Parathyroid adenoma (tissue), 2 donors: ENCODE data around the gene PIP4K2A.
A peak's percentile ranks its signal among the peaks of the same experiment; 100 is the strongest.

Experiments
- H2AFZ ChIP-seq: fragments of 300-600 bp; sonication (generic); one replicate; pipeline ENCODE4 v1.7.0; 2017; ENCODE audit warnings: antibody characterized with exemption, mild to moderate bottlenecking
- H3K27ac ChIP-seq: fragments of 300-600 bp; sonication (generic); one replicate; pipeline ENCODE4 v1.7.0; 2017
- H3K27me3 ChIP-seq: fragments of 300-600 bp; sonication (generic); one replicate; pipeline ENCODE4 v1.7.0; 2017; ENCODE audit warnings: low read length; ENCODE audit not compliant: control insufficient read depth, insufficient read depth
- H3K36me3 ChIP-seq: fragments of 300-600 bp; sonication (generic); one replicate; pipeline ENCODE4 v1.7.0; 2017; ENCODE audit warnings: low read length; ENCODE audit not compliant: control insufficient read depth, insufficient read depth
- H3K4me1 ChIP-seq: fragments of 300-600 bp; sonication (generic); one replicate; pipeline ENCODE4 v1.7.0; 2017; ENCODE audit warnings: control low read depth
- H3K4me2 ChIP-seq: fragments of 300-600 bp; sonication (generic); one replicate; pipeline ENCODE4 v1.7.0; 2017; ENCODE audit warnings: low read length
- H3K4me3 ChIP-seq: fragments of 300-600 bp; sonication (generic); one replicate; pipeline ENCODE4 v1.7.0; 2017; ENCODE audit warnings: low read depth, low read length
- H3K79me2 ChIP-seq: fragments of 300-600 bp; sonication (generic); one replicate; pipeline ENCODE4 v1.7.0; 2017; ENCODE audit warnings: control low read depth
- H3K9ac ChIP-seq: fragments of 300-600 bp; sonication (generic); one replicate; pipeline ENCODE4 v1.7.0; 2017; ENCODE audit warnings: mild to moderate bottlenecking
- H3K9me3 ChIP-seq: fragments of 300-600 bp; sonication (generic); one replicate; pipeline ENCODE4 v1.7.0; 2017; ENCODE audit warnings: low read length; ENCODE audit not compliant: control insufficient read depth
- TF ChIP-seq, protein P1 (sequence below): fragments of 300-600 bp; sonication (generic); IDR thresholded peaks from one replicate; pipeline ENCODE4 v1.7.0; 2017; ENCODE audit warnings: antibody characterized with exemption, mild to moderate bottlenecking
- donor health status: primary hyperparathyroidism.

The PIP4K2A gene

DNA sequence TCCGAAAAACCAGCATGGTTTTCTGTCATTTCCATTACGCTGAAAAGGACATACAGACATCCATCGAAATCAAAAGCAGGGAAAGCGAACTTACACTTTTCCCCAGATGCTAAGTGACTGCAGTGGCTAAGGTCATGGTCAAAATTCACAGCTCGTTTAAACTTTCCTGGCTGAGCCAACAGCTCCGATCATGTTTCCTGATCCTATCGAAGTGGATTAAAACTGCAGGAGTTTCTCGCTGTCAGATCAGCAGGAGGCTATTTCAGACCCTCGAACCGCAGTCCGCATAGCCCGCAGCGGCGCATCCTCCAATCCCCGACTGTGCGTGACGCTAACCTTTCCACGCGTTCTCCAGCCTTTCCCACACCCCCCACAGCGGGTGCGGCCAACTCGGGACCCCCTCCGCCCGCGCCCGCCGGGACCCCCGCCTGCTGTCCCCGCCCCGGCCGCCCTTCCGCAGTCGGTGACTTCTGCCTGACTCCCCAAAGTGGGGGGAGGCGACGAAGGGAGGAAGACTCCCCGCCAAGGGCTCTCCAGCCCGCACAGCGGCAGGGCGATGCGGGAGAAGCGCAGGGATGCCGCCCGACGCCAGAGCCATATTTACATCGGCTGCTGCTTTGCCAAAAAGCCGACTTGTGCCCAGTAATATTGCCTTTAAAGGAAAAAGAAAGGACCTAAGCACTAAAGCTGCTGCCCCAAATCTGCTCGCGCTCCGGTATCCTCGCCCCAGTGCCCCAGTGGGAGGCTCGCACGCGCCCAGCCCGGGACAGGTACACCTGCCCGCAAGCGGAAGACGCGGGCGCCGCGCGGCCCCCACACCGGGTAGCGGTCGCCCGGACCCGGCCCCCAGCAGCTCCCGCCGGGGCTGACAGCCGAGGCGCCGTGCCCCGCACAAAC, 1.2 kb downstream of the PIP4K2A start:
- Histone ChIP-seq H3K4me2 (peak overlapping the region; percentile 86), H3K4me3 (peak overlapping the region; percentile 66), H3K27ac (no peak overlapping the region), H3K79me2 (no peaks in the 10 kb centered on the region), H3K36me3 (no peaks in the 10 kb centered on the region), H3K4me1 (no peaks in the 10 kb centered on the region), H3K9ac (no peak overlapping the region), H2AFZ (peak overlapping the region; percentile 87), H3K27me3 (no peaks in the 10 kb centered on the region), H3K9me3 (no peaks in the 10 kb centered on the region)
- TF ChIP-seq, protein P1, sequence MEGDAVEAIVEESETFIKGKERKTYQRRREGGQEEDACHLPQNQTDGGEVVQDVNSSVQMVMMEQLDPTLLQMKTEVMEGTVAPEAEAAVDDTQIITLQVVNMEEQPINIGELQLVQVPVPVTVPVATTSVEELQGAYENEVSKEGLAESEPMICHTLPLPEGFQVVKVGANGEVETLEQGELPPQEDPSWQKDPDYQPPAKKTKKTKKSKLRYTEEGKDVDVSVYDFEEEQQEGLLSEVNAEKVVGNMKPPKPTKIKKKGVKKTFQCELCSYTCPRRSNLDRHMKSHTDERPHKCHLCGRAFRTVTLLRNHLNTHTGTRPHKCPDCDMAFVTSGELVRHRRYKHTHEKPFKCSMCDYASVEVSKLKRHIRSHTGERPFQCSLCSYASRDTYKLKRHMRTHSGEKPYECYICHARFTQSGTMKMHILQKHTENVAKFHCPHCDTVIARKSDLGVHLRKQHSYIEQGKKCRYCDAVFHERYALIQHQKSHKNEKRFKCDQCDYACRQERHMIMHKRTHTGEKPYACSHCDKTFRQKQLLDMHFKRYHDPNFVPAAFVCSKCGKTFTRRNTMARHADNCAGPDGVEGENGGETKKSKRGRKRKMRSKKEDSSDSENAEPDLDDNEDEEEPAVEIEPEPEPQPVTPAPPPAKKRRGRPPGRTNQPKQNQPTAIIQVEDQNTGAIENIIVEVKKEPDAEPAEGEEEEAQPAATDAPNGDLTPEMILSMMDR = no peak

DNA sequence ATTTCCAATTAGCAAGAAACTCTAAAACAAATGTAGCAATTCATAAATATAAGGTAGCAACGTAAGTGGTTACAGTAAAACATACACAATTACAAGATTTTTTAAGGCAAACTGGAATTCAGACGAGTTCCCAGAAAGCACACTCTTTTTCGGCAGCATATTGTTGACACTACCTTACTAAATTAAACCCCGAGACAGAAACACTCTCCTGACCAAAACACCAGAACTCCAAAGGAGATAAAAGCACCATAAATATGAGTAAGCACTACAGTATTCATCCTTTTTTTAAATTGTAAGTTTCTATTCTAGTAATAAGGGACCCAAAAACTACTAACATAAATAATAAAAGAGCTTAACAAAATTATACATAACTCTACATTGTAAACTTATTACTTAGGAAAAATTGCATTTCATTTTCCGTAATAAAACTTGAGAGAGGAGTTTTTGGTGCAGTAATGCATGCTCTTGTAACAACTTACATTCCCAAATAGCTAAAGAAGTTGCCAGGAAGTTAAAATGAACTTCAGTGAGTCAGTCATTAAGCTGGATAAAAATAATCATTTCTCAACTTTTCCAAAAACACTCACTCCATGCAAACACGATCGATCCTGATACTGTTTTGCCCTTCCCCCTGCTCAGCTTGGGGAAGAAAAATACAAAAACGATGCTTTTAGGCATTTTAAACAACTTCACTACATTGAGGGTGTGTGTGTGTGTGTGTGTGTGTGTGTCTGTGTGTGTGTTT, 2.0 kb downstream of the PIP4K2A start:
- Histone ChIP-seq H3K27me3 (no peaks in the 10 kb centered on the region), H3K9ac (no peak overlapping the region), H2AFZ (no peak overlapping the region), H3K36me3 (no peaks in the 10 kb centered on the region), H3K4me3 (peak overlapping the region; percentile 66), H3K4me2 (peak overlapping the region; percentile 86), H3K79me2 (no peaks in the 10 kb centered on the region), H3K9me3 (no peaks in the 10 kb centered on the region), H3K4me1 (no peaks in the 10 kb centered on the region), H3K27ac (no peak overlapping the region)
- TF ChIP-seq, protein P1 = no peak

DNA sequence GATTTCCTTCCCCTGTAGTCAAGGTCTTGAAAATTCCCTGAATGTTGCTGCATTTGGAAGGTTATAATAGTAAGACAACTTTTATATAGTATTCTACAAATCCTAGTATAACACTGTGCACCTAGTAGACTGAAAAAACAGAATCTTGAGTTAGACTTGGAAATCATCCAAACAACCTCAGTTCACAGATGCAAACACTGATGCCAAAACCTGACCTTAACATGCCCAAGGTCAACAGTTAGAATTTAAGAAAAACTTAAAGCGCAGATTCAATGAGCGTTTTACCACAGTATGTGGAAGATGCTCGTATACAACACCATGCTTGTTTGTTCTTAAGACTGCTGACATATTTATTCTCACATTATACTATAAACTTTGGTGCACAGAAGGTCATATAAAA, 3.0 kb downstream of the PIP4K2A start:
- no peak overlapping the region for H3K4me2 ChIP-seq
- H3K4me1 ChIP-seq = no peaks in the 10 kb centered on the region

DNA sequence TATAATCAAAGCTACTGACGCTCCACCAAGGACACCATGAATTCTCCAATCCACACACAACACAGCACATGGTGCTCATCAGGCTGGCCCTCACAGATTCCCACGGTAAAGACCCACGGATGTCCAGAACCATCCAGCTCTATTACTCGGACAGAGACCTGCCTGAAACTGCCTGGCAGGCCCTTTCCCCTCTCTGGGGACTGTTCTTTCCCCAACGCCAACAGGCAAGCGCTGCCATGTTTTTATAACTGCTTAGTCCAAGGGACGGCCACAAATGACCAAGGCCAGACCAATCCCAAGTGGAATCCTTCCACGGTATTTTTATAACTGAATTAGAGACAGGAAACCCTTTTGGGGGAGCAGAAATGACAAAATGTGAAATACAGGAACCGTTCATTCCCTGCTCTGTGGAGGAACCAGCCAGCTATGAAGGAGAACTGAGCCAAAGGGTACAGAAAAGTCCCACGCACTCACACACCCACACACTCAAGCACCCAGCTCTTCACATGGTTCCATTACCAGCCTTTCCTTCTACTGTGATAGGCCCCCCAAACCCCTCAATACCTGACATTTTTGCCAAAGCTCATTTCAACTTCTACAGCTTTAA, 4.1 kb downstream of the PIP4K2A start:
- Histone ChIP-seq H3K9me3 (no peaks in the 10 kb centered on the region), H3K79me2 (no peaks in the 10 kb centered on the region), H3K27ac (no peak overlapping the region), H3K36me3 (no peaks in the 10 kb centered on the region), H3K9ac (no peak overlapping the region), H3K4me2 (no peak overlapping the region), H2AFZ (no peak overlapping the region), H3K4me1 (no peaks in the 10 kb centered on the region), H3K27me3 (no peaks in the 10 kb centered on the region), H3K4me3 (no peak overlapping the region)
- TF ChIP-seq, protein P1 = no peak

More for the DNA sequence above, 3.0 kb downstream of the PIP4K2A start:
- Histone ChIP-seq H3K36me3 (no peaks in the 10 kb centered on the region), H3K4me3 (no peak overlapping the region), H2AFZ (no peak overlapping the region), H3K27ac (no peak overlapping the region), H3K9me3 (no peaks in the 10 kb centered on the region), H3K79me2 (no peaks in the 10 kb centered on the region), H3K9ac (no peak overlapping the region), H3K27me3 (no peaks in the 10 kb centered on the region)
- TF ChIP-seq, protein P1 = no peak
